ENCODE results near the gene VPS37C.
A peak's percentile ranks its signal among the peaks of the same experiment; 100 is the strongest.

Gene VPS37C

GRCh38 chr11:61144511-61145179 lies 16.6 kb downstream of the VPS37C start:
- DNase-seq (ENCODE audit: insufficient read length, low spot score) (no peak), FAIRE-seq (no peak)
- TF ChIP-seq CTCF (IDR thresholded peaks at IDR 0.05; ENCODE audit: insufficient read depth, missing control alignments) = no peak

- no peak for FAIRE-seq
- no peak for TF ChIP-seq CTCF (IDR thresholded peaks at IDR 0.05; ENCODE audit: insufficient read depth, missing control alignments)
- DNase-seq (ENCODE audit: insufficient read length, low spot score) = no peak
Measured at GRCh38 chr11:61142424-61142823, 18.8 kb downstream of the VPS37C start.

GRCh38 chr11:61141601-61142028 lies 19.6 kb downstream of the VPS37C start:
- TF ChIP-seq CTCF (IDR thresholded peaks at IDR 0.05; ENCODE audit: insufficient read depth, missing control alignments) = no peak
- DNase-seq (ENCODE audit: insufficient read length, low spot score) (no peak), FAIRE-seq (no peak)

GRCh38 chr11:61140416-61140815 lies 20.8 kb downstream of the VPS37C start:
- DNase-seq (ENCODE audit: insufficient read length, low spot score) = no peak
- FAIRE-seq = no peak
- no peak for TF ChIP-seq CTCF (IDR thresholded peaks at IDR 0.05; ENCODE audit: insufficient read depth, missing control alignments)

GRCh38 chr11:61139387-61139786 lies 21.8 kb downstream of the VPS37C start:
- DNase-seq (ENCODE audit: insufficient read length, low spot score) (no peak), FAIRE-seq (no peak)
- no peak for TF ChIP-seq CTCF (IDR thresholded peaks at IDR 0.05; ENCODE audit: insufficient read depth, missing control alignments)

GRCh38 chr11:61138935-61139334 lies 22.3 kb downstream of the VPS37C start:
- FAIRE-seq (no peak), DNase-seq (ENCODE audit: insufficient read length, low spot score) (peak; percentile 57)
- no peak for TF ChIP-seq CTCF (IDR thresholded peaks at IDR 0.05; ENCODE audit: insufficient read depth, missing control alignments)

GRCh38 chr11:61134801-61135257 lies 26.4 kb downstream of the VPS37C start:
- DNase-seq (ENCODE audit: insufficient read length, low spot score) (no peak), FAIRE-seq (no peak)
- no peak for TF ChIP-seq CTCF (IDR thresholded peaks at IDR 0.05; ENCODE audit: insufficient read depth, missing control alignments)

All from D721Med (cell line).